H1 (cell line): ENCODE results near the gene GCNT1. TPM values are rescaled to one million over a fixed set of nuclear protein-coding genes. Genes with fewer than 3 reads are reported as not detected.

Source experiments
- CTCF ChIA-PET: fragments of 300-600 bp; sonication (Branson Sonifier 250); formaldehyde crosslinking; loops from one replicate; lab custom pipeline; 2021; ENCODE audit not compliant: partially characterized antibody; lab: Charles Lee
- POLR2A ChIA-PET: fragments of 300-600 bp; sonication (Branson Sonifier 250); formaldehyde crosslinking; loops from one replicate; lab custom pipeline; 2021; ENCODE audit warnings: inconsistent platforms; ENCODE audit not compliant: partially characterized antibody; lab: Charles Lee
- DNase-seq, 2 experiments: peaks; one replicate each; pipeline versions ENCODE4 v3.0.0 to v3.0.0-alpha.2; 2010 to 2022; ENCODE audit warnings: low spot score in 2 of 2, low read depth in 1 of 2, mixed read lengths in 1 of 2
- FAIRE-seq: peaks from 2 replicates; lab custom pipeline; 2011; peaks lifted over from hg19 to GRCh38; lab: Jason Lieb, UNC
- H2AFZ ChIP-seq: 2 replicates; pipeline ENCODE4 v1.8.1; 2012; ENCODE audit warnings: low read length, inconsistent platforms
- H2AK5ac ChIP-seq: 2 replicates; pipeline ENCODE4 v1.6.1; 2013; ENCODE audit warnings: low read depth, low read length
- H2BK120ac ChIP-seq: replicated peaks from 2 replicates; pipeline ENCODE3; 2013; ENCODE audit warnings: low read depth, low read length, inconsistent platforms
- H2BK12ac ChIP-seq: 2 replicates; pipeline ENCODE4 v1.6.1; 2013; ENCODE audit warnings: low read depth, low read length
- H2BK15ac ChIP-seq: 2 replicates; pipeline ENCODE4 v1.6.1; 2013; ENCODE audit warnings: low read length
- H2BK20ac ChIP-seq: 2 replicates; pipeline ENCODE4 v1.6.1; 2013; ENCODE audit warnings: low read length
- H2BK5ac ChIP-seq: 2 replicates; pipeline ENCODE4 v1.6.1; 2013; ENCODE audit warnings: low read depth, low read length
- H3K14ac ChIP-seq: 2 replicates; pipeline ENCODE4 v1.6.1; 2013; ENCODE audit warnings: inconsistent platforms; ENCODE audit not compliant: insufficient read length
- H3K18ac ChIP-seq: 2 replicates; pipeline ENCODE4 v1.6.1; 2013; ENCODE audit warnings: low read length; ENCODE audit errors: extremely low read depth
- H3K23ac ChIP-seq: 2 replicates; pipeline ENCODE4 v1.6.1; 2013; ENCODE audit warnings: inconsistent platforms; ENCODE audit not compliant: insufficient read length
- H3K23me2 ChIP-seq: 2 replicates; pipeline ENCODE4 v1.6.1; 2013; ENCODE audit warnings: low read depth, low read length
- H3K27ac ChIP-seq: 2 replicates; pipeline ENCODE4 v1.6.1; 2011; ENCODE audit warnings: low read depth, low read length, inconsistent platforms
- H3K27me3 ChIP-seq, 4 experiments: replicated peaks in 1 of 4; 1 replicate in 1 of 4; 2 replicates in 3 of 4; pipeline versions ENCODE4 v1.6.1 to v1.8.1; 2011 to 2013; ENCODE audit warnings: low read length in 3 of 4, mild to moderate bottlenecking in 3 of 4, inconsistent platforms in 2 of 4, mixed read lengths in 2 of 4, moderate library complexity in 1 of 4; ENCODE audit not compliant: control insufficient read depth in 3 of 4, insufficient read depth in 3 of 4; ENCODE audit errors: extremely low read depth in 1 of 4
- H3K36me3 ChIP-seq, 4 experiments: 2 replicates each; pipeline versions ENCODE4 v1.6.1 to v1.8.1; 2011 to 2013; ENCODE audit warnings: mild to moderate bottlenecking in 4 of 4, low read length in 3 of 4, moderate library complexity in 2 of 4, control low read depth in 1 of 4, inconsistent platforms in 1 of 4; ENCODE audit not compliant: insufficient read depth in 4 of 4, control insufficient read depth in 2 of 4
- H3K4ac ChIP-seq: replicated peaks from 2 replicates; pipeline ENCODE3; 2013; ENCODE audit warnings: low read length, low read depth, mixed read lengths, inconsistent platforms; ENCODE audit not compliant: insufficient read length
- H3K4me1 ChIP-seq, 4 experiments: replicated peaks in 1 of 4; 1 replicate in 1 of 4; 2 replicates in 3 of 4; pipeline versions ENCODE4 v1.6.1 to v1.8.1; 2011 to 2013; ENCODE audit warnings: low read length in 3 of 4, inconsistent platforms in 2 of 4, mixed read lengths in 1 of 4; ENCODE audit not compliant: insufficient read depth in 4 of 4, control insufficient read depth in 3 of 4
- H3K4me2 ChIP-seq, 2 experiments: 2 replicates each; pipeline versions ENCODE4 v1.6.1 to v1.8.1; 2011 to 2013; ENCODE audit warnings: low read depth in 2 of 2, low read length in 2 of 2, control low read depth in 1 of 2, inconsistent platforms in 1 of 2, mild to moderate bottlenecking in 1 of 2; ENCODE audit not compliant: insufficient read depth in 1 of 2
- H3K4me3 ChIP-seq, 4 experiments: fragments of 200-600, 300-600 bp in 1 of 4; sonication (generic), shearing (Covaris generic), sonication (Bioruptor Twin) in 1 of 4; 2 replicates each; pipeline versions ENCODE4 v1.5.1 to v1.8.1; 2011 to 2016; ENCODE audit warnings: low read length in 4 of 4, low read depth in 3 of 4, control low read depth in 2 of 4, inconsistent platforms in 2 of 4, mild to moderate bottlenecking in 2 of 4, mixed read lengths in 1 of 4, moderate library complexity in 1 of 4; ENCODE audit not compliant: insufficient read depth in 2 of 4; ENCODE audit errors: extremely low read depth in 1 of 4
- H3K56ac ChIP-seq: replicated peaks from 2 replicates; pipeline ENCODE3; 2013; ENCODE audit warnings: low read depth, mild to moderate bottlenecking, mixed read lengths, low read length, inconsistent platforms; ENCODE audit not compliant: insufficient read length
- H3K79me1 ChIP-seq: 2 replicates; pipeline ENCODE4 v1.6.1; 2013; ENCODE audit warnings: low read depth, low read length, control low read depth
- H3K79me2 ChIP-seq, 2 experiments: 2 replicates each; pipeline versions ENCODE4 v1.6.1 to v1.8.1; 2012 to 2013; ENCODE audit warnings: low read length in 2 of 2, mild to moderate bottlenecking in 2 of 2, inconsistent platforms in 1 of 2; ENCODE audit not compliant: insufficient read depth in 2 of 2, control insufficient read depth in 1 of 2
- H3K9ac ChIP-seq, 4 experiments: replicated peaks in 1 of 4; 1 replicate in 1 of 4; 2 replicates in 3 of 4; pipeline versions ENCODE4 v1.6.1 to v1.8.1; 2011 to 2013; ENCODE audit warnings: low read depth in 3 of 4, low read length in 3 of 4, control low read depth in 2 of 4, mild to moderate bottlenecking in 2 of 4, moderate library complexity in 2 of 4, inconsistent platforms in 1 of 4; ENCODE audit errors: extremely low read depth in 1 of 4
- H3K9me3 ChIP-seq, 2 experiments: 2 replicates each; pipeline versions ENCODE4 v1.6.1 to v1.8.1; 2012 to 2013; ENCODE audit warnings: mild to moderate bottlenecking in 2 of 2, moderate library complexity in 2 of 2, control low read depth in 1 of 2, inconsistent platforms in 1 of 2, low read depth in 1 of 2, low read length in 1 of 2, mixed read lengths in 1 of 2; ENCODE audit not compliant: insufficient read depth in 2 of 2
- H4K20me1 ChIP-seq, 2 experiments: replicated peaks in 1 of 2; 2 replicates each; pipeline versions ENCODE3 to v1.8.1; 2011 to 2013; ENCODE audit warnings: inconsistent platforms in 2 of 2, low read length in 2 of 2, mild to moderate bottlenecking in 1 of 2; ENCODE audit not compliant: insufficient read depth in 2 of 2, control insufficient read depth in 1 of 2
- H4K5ac ChIP-seq: 2 replicates; pipeline ENCODE4 v1.6.1; 2013; ENCODE audit warnings: low read length, low read depth, mixed read lengths, inconsistent platforms; ENCODE audit not compliant: insufficient read length
- H4K8ac ChIP-seq: 2 replicates; pipeline ENCODE4 v1.8.0; 2013; ENCODE audit warnings: mild to moderate bottlenecking, moderate library complexity, low read length, inconsistent platforms; ENCODE audit not compliant: insufficient read depth; ENCODE audit errors: extremely low read depth
- H4K91ac ChIP-seq: replicated peaks from 2 replicates; pipeline ENCODE3; 2013; ENCODE audit warnings: low read length, mixed read lengths, inconsistent platforms; ENCODE audit not compliant: insufficient read length
- BACH1 ChIP-seq: IDR thresholded peaks from 2 replicates; pipeline ENCODE4 v1.6.1; 2012; ENCODE audit warnings: low read length, improper control_type of control experiment
- EP300 ChIP-seq, 2 experiments: IDR thresholded peaks; 1 replicate in 1 of 2; 2 replicates in 1 of 2; pipeline ENCODE4 v1.6.1; 2011 to 2012; ENCODE audit warnings: low read depth in 2 of 2, low read length in 2 of 2, mild to moderate bottlenecking in 2 of 2, borderline replicate concordance in 1 of 2, inconsistent platforms in 1 of 2, moderate library complexity in 1 of 2
- MAFK ChIP-seq: IDR thresholded peaks from 2 replicates; pipeline ENCODE4 v1.6.1; 2012; ENCODE audit warnings: low read depth, mild to moderate bottlenecking, improper control_type of control experiment, low read length
- NANOG ChIP-seq: IDR thresholded peaks from 2 replicates; pipeline ENCODE4 v1.6.1; 2011; ENCODE audit warnings: low read length, low read depth, mild to moderate bottlenecking, inconsistent platforms; ENCODE audit not compliant: insufficient read depth, poor library complexity, severe bottlenecking
- POU5F1 ChIP-seq: IDR thresholded peaks from 2 replicates; pipeline ENCODE4 v1.6.1; 2011; ENCODE audit warnings: low read depth, mild to moderate bottlenecking, low read length, moderate library complexity
- SP2 ChIP-seq: IDR thresholded peaks from 2 replicates; pipeline ENCODE4 v1.6.1; 2012; ENCODE audit warnings: mild to moderate bottlenecking, low read length, inconsistent platforms
- WGBS, 2 experiments: shearing (Covaris generic) in 1 of 2; methylation state at CpG; one replicate each; pipeline versions ENCODE4 v1.1.6 to v1.1.7; 2013 to 2015; ENCODE audit warnings: low lambda C conversion rate in 2 of 2, mixed read lengths in 2 of 2, inconsistent platforms in 1 of 2, low coverage in 1 of 2, missing lambda C conversion rate in 1 of 2; ENCODE audit not compliant: insufficient replicate concordance in 2 of 2, insufficient coverage in 1 of 2, insufficient read length in 1 of 2; ENCODE audit errors: extremely low coverage in 1 of 2, missing lambda C conversion rate in 1 of 2; 5-methylcytosine and 5-hydroxymethylcytosine counted together
- polyA plus RNA-seq, 7 experiments: library from polyadenylated mRNA; depleted of rRNA in 3 of 7; stranded (reverse) in 5 of 7; unstranded in 2 of 7; fragments of >200 nt in 5 of 7; fragments of 200-250 nt in 2 of 7; gene quantifications; 1 replicate in 5 of 7; 2 replicates in 1 of 7; 4 replicates in 1 of 7; pipeline versions ENCODE4 v1.2.1 to v1.2.3, GENCODE V29; 2011 to 2013; ENCODE audit warnings: missing spikeins in 2 of 7, mixed read lengths in 2 of 7
- total RNA-seq: library from RNA; stranded (reverse); fragmentation: NEBNext Ultra II Directional; extraction: Animal tissue kit (Norgen Biotek cat#: 25700); gene quantifications from 2 replicates; pipeline ENCODE4 v1.2.1, GENCODE V29; 2021
- TF ChIP-seq, protein P1 (sequence below): IDR thresholded peaks from 2 replicates; pipeline ENCODE4 v1.6.1; 2012; ENCODE audit warnings: inconsistent platforms
- TF ChIP-seq, protein P2 (sequence below): IDR thresholded peaks from 2 replicates; pipeline ENCODE4 v1.6.1; 2011; ENCODE audit warnings: low read length, improper control_type of control experiment
- TF ChIP-seq, protein P3 (sequence below): IDR thresholded peaks from 2 replicates; pipeline ENCODE4 v1.6.1; 2011; ENCODE audit warnings: low read depth, mild to moderate bottlenecking, low read length; ENCODE audit not compliant: insufficient read depth

Gene GCNT1
- total and polyA plus RNA-seq, 2 of the 8 experiments (the other 6 are each of a cell fraction or from before 2014, with no cell fraction given) = 13.0 to 16.5 TPM

DNA sequence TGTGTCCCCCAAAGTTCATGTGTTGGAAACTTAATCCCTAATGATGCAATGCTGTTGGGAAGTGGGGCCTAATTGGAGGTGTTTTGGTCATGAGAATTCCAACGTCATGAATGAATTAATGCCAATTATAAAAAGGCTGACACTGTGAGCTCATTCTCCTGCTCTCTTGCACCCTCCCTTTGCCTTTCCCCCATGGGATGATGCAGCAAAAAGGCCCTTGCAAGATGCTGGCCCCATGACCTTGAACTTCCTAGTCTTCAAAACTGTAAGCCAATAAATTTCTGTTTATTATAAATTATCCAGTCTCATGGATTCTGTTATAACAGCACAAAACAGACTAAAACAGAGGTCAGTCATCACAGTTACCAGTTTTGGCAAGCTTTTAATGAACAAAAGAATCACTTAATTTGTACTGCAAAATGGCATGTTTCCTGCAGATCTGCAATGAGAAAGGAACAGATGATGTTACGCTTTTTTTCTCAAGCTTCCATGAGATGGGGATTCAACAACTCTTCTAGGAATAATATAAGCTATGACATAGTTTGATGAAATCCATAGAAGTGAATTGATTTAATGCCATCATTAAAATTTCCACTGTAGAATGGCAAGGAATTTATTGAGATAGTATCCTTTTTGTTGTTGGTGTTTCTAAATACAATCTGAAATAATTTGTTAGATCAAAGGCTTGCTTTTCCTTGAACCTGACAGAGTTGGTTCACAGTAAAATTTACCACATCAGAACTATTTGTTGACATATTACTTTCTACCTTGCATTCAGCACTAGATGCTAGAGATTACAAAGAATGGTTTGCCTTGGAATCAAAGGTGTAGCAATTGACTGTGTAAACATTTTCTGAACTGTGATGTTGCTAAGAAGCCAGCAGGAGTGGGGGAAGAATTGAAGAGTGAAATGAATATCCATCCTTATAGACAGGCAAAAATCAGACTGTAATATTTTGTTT lies 35.5 kb upstream of the GCNT1 start:
- WGBS, 2 experiments = 74% methylated on average over 2 of the region's 2 CpGs; no CpG with 5 or more reads in 1 of the 2 experiments
- FAIRE-seq = no peak
- TF ChIP-seq, protein P1, sequence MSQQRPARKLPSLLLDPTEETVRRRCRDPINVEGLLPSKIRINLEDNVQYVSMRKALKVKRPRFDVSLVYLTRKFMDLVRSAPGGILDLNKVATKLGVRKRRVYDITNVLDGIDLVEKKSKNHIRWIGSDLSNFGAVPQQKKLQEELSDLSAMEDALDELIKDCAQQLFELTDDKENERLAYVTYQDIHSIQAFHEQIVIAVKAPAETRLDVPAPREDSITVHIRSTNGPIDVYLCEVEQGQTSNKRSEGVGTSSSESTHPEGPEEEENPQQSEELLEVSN = no peak
- TF ChIP-seq SP2 (no peak), NANOG (no peak), POU5F1 (no peak), BACH1 (no peak), EP300 (IDR thresholded peaks at IDR 0.05; ENCODE audit: borderline replicate concordance in 1 of 2, low read depth in 2 of 2, low read length in 2 of 2) (no peak), MAFK (no peak)
- TF ChIP-seq, protein P2, sequence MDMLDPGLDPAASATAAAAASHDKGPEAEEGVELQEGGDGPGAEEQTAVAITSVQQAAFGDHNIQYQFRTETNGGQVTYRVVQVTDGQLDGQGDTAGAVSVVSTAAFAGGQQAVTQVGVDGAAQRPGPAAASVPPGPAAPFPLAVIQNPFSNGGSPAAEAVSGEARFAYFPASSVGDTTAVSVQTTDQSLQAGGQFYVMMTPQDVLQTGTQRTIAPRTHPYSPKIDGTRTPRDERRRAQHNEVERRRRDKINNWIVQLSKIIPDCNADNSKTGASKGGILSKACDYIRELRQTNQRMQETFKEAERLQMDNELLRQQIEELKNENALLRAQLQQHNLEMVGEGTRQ = no peak
- TF ChIP-seq, protein P3, sequence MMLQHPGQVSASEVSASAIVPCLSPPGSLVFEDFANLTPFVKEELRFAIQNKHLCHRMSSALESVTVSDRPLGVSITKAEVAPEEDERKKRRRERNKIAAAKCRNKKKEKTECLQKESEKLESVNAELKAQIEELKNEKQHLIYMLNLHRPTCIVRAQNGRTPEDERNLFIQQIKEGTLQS = no peak

More for the DNA sequence above, 35.5 kb upstream of the GCNT1 start:
- no peak overlapping the region for H3K56ac ChIP-seq
- H2BK5ac ChIP-seq = no peak overlapping the region
- H2AK5ac ChIP-seq = no peak overlapping the region
- no peak overlapping the region for H3K4ac ChIP-seq
- H2BK15ac ChIP-seq = no peak overlapping the region
- H3K18ac ChIP-seq = no peak overlapping the region
- no peaks in the 10 kb centered on the region for H3K23me2 ChIP-seq
- no peak overlapping the region for H3K9ac ChIP-seq
- H3K4me1 ChIP-seq = no peaks in the 10 kb centered on the region
- H3K4me3 ChIP-seq = no peak overlapping the region
- H3K36me3 ChIP-seq = no peaks in the 10 kb centered on the region
- H4K20me1 ChIP-seq = no peaks in the 10 kb centered on the region
- no peaks in the 10 kb centered on the region for H3K9me3 ChIP-seq
- no peak overlapping the region for H4K8ac ChIP-seq
- no peaks in the 10 kb centered on the region for H3K27me3 ChIP-seq
- H3K79me1 ChIP-seq = no peaks in the 10 kb centered on the region
- H4K5ac ChIP-seq = no peak overlapping the region
- DNase-seq = no peak
- H2BK20ac ChIP-seq = no peak overlapping the region
- no peak overlapping the region for H3K23ac ChIP-seq
- no peak overlapping the region for H4K91ac ChIP-seq
- CTCF ChIA-PET = interaction anchor here (0.6 kb wide), 1 partner anchor 98 kb away, joined by 3 read pairs; no protein-coding TSS in a partner anchor
- no peak overlapping the region for H3K4me2 ChIP-seq
- H3K27ac ChIP-seq = no peak overlapping the region
- POLR2A ChIA-PET = interaction anchor here (0.5 kb wide), 1 partner anchor 43 kb away, joined by 4 read pairs; no protein-coding TSS in a partner anchor
- H3K79me2 ChIP-seq = no peaks in the 10 kb centered on the region
- H2AFZ ChIP-seq = no peak overlapping the region
- H2BK12ac ChIP-seq = no peak overlapping the region
- no peak overlapping the region for H2BK120ac ChIP-seq
- H3K14ac ChIP-seq = no peak overlapping the region
